ENCODE data around the gene ZNF273. TPM values are rescaled to one million over a fixed set of nuclear protein-coding genes. Genes with fewer than 3 reads are reported as not detected.

Gene ZNF273
- total RNA-seq, 1 donor from 2014 or later: 1.1 TPM

GRCh38 chr7:64867863-64868440 is 35.1 kb upstream of the ZNF273 start:
- no peaks in the 10 kb centered on the region for H3K9me3 ChIP-seq (replicated peaks)
- no peaks in the 10 kb centered on the region for H3K4me1 ChIP-seq
- no peak overlapping the region for H3K4me3 ChIP-seq
- no peaks in the 10 kb centered on the region for H3K36me3 ChIP-seq
- DNase-seq: no peak
- no peak for TF ChIP-seq CTCF (IDR thresholded peaks at IDR 0.05; ENCODE audit: borderline replicate concordance)
- H3K27ac ChIP-seq (replicated peaks): no peak overlapping the region
- peaks cover 40% of the 10 kb centered on the region for H3K27me3 ChIP-seq (ENCODE audit: low read depth)
- intact Hi-C loops (cut with micrococcal nuclease): no loop called here

- Histone ChIP-seq H3K9me3 (replicated peaks) (no peaks in the 10 kb centered on the region), H3K4me3 (no peak overlapping the region), H3K27me3 (ENCODE audit: low read depth) (peaks cover 40% of the 10 kb centered on the region), H3K4me1 (no peaks in the 10 kb centered on the region), H3K27ac (replicated peaks) (no peak overlapping the region), H3K36me3 (no peaks in the 10 kb centered on the region)
- DNase-seq: no peak
- TF ChIP-seq CTCF (IDR thresholded peaks at IDR 0.05; ENCODE audit: borderline replicate concordance): no peak
- intact Hi-C loops (cut with micrococcal nuclease): no loop called here
Observed at GRCh38 chr7:64868499-64868898, 34.6 kb upstream of the ZNF273 start.

GRCh38 chr7:64869121-64869725 is 33.9 kb upstream of the ZNF273 start:
- no peaks in the 10 kb centered on the region for H3K9me3 ChIP-seq (replicated peaks)
- TF ChIP-seq CTCF (IDR thresholded peaks at IDR 0.05; ENCODE audit: borderline replicate concordance): no peak
- DNase-seq: no peak
- no peak overlapping the region for H3K27ac ChIP-seq (replicated peaks)
- no peaks in the 10 kb centered on the region for H3K4me1 ChIP-seq
- peaks cover 41% of the 10 kb centered on the region for H3K27me3 ChIP-seq (ENCODE audit: low read depth)
- intact Hi-C loops (cut with micrococcal nuclease): no loop called here
- H3K36me3 ChIP-seq: no peaks in the 10 kb centered on the region
- no peak overlapping the region for H3K4me3 ChIP-seq

GRCh38 chr7:64869912-64870562 is 33.0 kb upstream of the ZNF273 start:
- TF ChIP-seq CTCF (IDR thresholded peaks at IDR 0.05; ENCODE audit: borderline replicate concordance): no peak
- peaks cover 50% of the 10 kb centered on the region for H3K27me3 ChIP-seq (ENCODE audit: low read depth)
- H3K4me3 ChIP-seq: no peak overlapping the region
- H3K9me3 ChIP-seq (replicated peaks): no peaks in the 10 kb centered on the region
- DNase-seq: no peak
- intact Hi-C loops (cut with micrococcal nuclease): no loop called here
- H3K36me3 ChIP-seq: no peaks in the 10 kb centered on the region
- no peaks in the 10 kb centered on the region for H3K4me1 ChIP-seq
- no peak overlapping the region for H3K27ac ChIP-seq (replicated peaks)

- intact Hi-C loops (cut with micrococcal nuclease): no loop called here
- no peak for TF ChIP-seq CTCF (IDR thresholded peaks at IDR 0.05; ENCODE audit: borderline replicate concordance)
- Histone ChIP-seq H3K27ac (replicated peaks) (no peak overlapping the region), H3K4me1 (no peaks in the 10 kb centered on the region), H3K36me3 (no peaks in the 10 kb centered on the region), H3K4me3 (no peak overlapping the region), H3K9me3 (replicated peaks) (no peaks in the 10 kb centered on the region), H3K27me3 (ENCODE audit: low read depth) (peaks cover 56% of the 10 kb centered on the region)
- DNase-seq: no peak
Observed at GRCh38 chr7:64870656-64871055, 32.4 kb upstream of the ZNF273 start.
